Thyroid gland (tissue), 4 donors: ENCODE data around the gene MPPED2. TPM values are rescaled to one million over a fixed set of nuclear protein-coding genes. Genes with fewer than 3 reads are reported as not detected.

Experiments used
- DNase-seq, 2 donors: peaks; one replicate each; pipeline ENCODE4 v3.0.0-alpha.2; 2019
- H3K27ac ChIP-seq, 3 donors: fragments of 200-600 bp; sonication (generic); 1 replicate in 2 of 3; 2 replicates in 1 of 3; pipeline ENCODE4 v1.5.1; 2016 to 2019; ENCODE audit warnings: mild to moderate bottlenecking in 1 of 3, moderate library complexity in 1 of 3
- H3K27me3 ChIP-seq: fragments of 200-600 bp; sonication (generic); one replicate; pipeline ENCODE4 v1.5.1; 2019
- H3K36me3 ChIP-seq, 2 donors: fragments of 200-600 bp; sonication (generic); one replicate each; pipeline ENCODE4 v1.5.1; 2016 to 2019
- H3K4me1 ChIP-seq, 2 donors: fragments of 200-600 bp; sonication (generic); one replicate each; pipeline ENCODE4 v1.5.1; 2017 to 2019
- H3K4me3 ChIP-seq, 3 donors: fragments of 200-600 bp; sonication (generic); replicated peaks in 1 of 3; 1 replicate in 2 of 3; 2 replicates in 1 of 3; pipeline ENCODE4 v1.5.1; 2016; ENCODE audit warnings: mild to moderate bottlenecking in 1 of 3
- H3K9me3 ChIP-seq: fragments of 200-600 bp; sonication (generic); one replicate; pipeline ENCODE4 v1.5.1; 2017
- CTCF ChIP-seq, 6 experiments: fragments of 200-600 bp in 3 of 6; fragments of 450-650 bp in 3 of 6; sonication (generic) in 3 of 6; IDR thresholded peaks; one replicate each; pipeline ENCODE4 v1.5.1; 2016 to 2019; ENCODE audit warnings: antibody characterized with exemption in 6 of 6, mild to moderate bottlenecking in 2 of 6, inconsistent platforms in 1 of 6, moderate library complexity in 1 of 6
- POLR2A ChIP-seq, 2 donors: fragments of 450-650 bp; IDR thresholded peaks; one replicate each; pipeline ENCODE4 v1.6.1; 2017; ENCODE audit warnings: antibody characterized with exemption in 2 of 2, mild to moderate bottlenecking in 2 of 2, moderate library complexity in 1 of 2
- WGBS, 2 donors: methylation state at CpG; one replicate each; pipeline ENCODE4 v1.1.5; 2017; 5-methylcytosine and 5-hydroxymethylcytosine counted together
- intact Hi-C: fragments of 100-400 bp; cut with DNase I; formaldehyde crosslinking; loops from one replicate; pipeline ENCODE4 v1.15.1; 2023
- total RNA-seq, 4 donors: library from RNA; depleted of rRNA; stranded (reverse); fragments of >200 nt; gene quantifications; one replicate each; pipeline ENCODE4 v1.2.3, GENCODE V29; 2016

MPPED2 gene
- total RNA-seq, 4 donors from 2014 or later = 35.5 to 103 (median 75.0) TPM

DNA sequence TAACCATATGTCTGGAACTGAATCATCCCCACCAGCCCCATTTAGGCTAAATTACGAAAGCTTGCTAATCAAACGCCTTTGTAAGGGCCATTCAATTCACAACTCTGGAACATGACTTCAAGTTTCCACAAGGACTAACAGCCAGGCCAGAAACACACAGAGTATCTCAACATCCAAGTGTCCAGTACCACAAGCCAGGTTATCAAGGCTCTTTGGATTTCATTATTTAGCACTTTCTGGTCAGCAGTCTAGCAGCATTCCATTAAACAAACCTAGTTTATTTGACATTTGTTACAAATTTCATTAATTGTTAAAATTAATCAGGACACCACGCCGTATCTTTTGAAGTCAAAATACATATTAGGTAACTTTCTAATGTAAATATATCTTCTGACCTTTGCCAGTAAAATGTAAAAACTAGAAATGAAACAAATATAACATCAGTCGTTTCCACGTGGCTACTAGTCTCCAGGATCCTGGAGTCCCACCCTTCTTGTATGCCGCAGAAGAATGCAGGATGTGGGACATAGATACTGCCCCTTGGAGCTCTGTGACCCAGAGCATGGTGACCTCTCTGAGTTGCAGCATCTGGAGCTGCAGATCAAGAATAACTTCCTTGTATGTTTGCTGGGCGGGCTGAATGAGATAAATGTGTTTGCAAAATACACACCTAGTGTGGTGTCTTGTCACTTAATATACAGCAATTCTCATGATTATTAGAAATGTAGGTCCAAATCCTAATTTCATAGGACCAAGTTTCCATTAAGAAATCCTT is 64.7 kb downstream of the MPPED2 start:
- Histone ChIP-seq H3K9me3 (no peaks in the 10 kb centered on the region), H3K4me1 (peaks cover 41 to 43% of the 10 kb centered on the region in 2 donors), H3K27ac (peak overlapping the region in 1 of 3 donors; percentile 2), H3K4me3 (no peak overlapping the region), H3K27me3 (no peaks in the 10 kb centered on the region), H3K36me3 (no peaks in the 10 kb centered on the region)
- TF ChIP-seq CTCF (IDR thresholded peaks at IDR 0.05) (no peak), POLR2A (IDR thresholded peaks at IDR 0.05) (no peak)
- no peak for DNase-seq
- WGBS, 2 donors = 78 to 84% methylated on average over 8 of the region's 8 CpGs
- intact Hi-C loops = no loop called here

GRCh38 chr11:30513087-30513486 is 73.1 kb downstream of the MPPED2 start:
- DNase-seq = no peak
- Histone ChIP-seq H3K4me1 (peaks cover 38 to 41% of the 10 kb centered on the region in 2 donors), H3K4me3 (no peak overlapping the region), H3K27me3 (no peaks in the 10 kb centered on the region), H3K9me3 (no peaks in the 10 kb centered on the region), H3K36me3 (no peaks in the 10 kb centered on the region), H3K27ac (no peak overlapping the region)
- intact Hi-C loops = no loop called here
- TF ChIP-seq POLR2A (IDR thresholded peaks at IDR 0.05) (no peak), CTCF (IDR thresholded peaks at IDR 0.05) (no peak)
- 90 to 92% methylated on average over 1 of the region's 1 CpG for WGBS, 2 donors

DNA sequence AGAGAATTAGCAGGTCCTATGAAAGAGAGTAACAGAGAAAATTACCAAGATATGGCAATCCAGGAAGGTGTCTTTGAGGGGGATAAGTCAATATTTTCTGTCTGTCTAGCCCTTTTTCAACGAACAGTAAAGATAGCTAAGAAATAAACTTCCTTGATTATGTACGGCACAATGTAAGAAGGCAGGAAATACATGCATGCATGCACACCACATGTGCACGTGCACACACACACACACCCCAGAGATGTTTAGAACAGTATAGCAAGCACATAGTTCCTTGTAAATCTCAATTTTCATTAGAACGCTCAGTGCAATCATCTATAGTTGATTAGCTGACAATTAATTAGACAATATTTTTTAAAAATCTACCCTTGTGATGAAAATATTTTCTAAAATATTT is 74.7 kb downstream of the MPPED2 start:
- H3K27me3 ChIP-seq = no peaks in the 10 kb centered on the region
- peaks cover 24 to 31% of the 10 kb centered on the region in 2 donors for H3K4me1 ChIP-seq
- H3K27ac ChIP-seq = no peak overlapping the region
- DNase-seq = no peak
- TF ChIP-seq CTCF (IDR thresholded peaks at IDR 0.05) (no peak), POLR2A (IDR thresholded peaks at IDR 0.05) (no peak)
- no peaks in the 10 kb centered on the region for H3K9me3 ChIP-seq
- intact Hi-C loops = no loop called here
- no peak overlapping the region for H3K4me3 ChIP-seq
- no peaks in the 10 kb centered on the region for H3K36me3 ChIP-seq
- 87 to 92% methylated on average over 4 of the region's 4 CpGs for WGBS, 2 donors

DNA sequence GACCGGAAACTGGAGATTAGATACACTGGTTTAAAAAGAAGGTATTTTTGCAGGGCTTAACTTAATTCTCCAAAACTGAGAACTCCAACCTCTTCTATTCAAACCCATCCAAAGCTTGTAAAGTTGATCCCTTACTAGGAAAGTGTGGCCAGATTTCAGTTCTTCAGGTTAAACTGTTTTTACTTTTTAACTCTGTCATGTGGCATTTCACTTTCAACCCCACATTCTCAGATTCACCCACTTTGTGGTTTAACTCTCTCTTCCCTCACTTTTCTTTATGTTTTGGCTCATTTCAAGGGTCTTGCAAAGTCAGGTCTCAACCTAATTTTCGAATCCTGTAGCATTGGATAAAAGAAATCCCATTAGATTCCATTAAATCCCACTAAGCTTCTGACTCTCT is 75.4 kb downstream of the MPPED2 start:
- no peaks in the 10 kb centered on the region for H3K27me3 ChIP-seq
- no peak for DNase-seq
- no peak overlapping the region for H3K27ac ChIP-seq
- intact Hi-C loops = no loop called here
- no peaks in the 10 kb centered on the region for H3K36me3 ChIP-seq
- no peak for TF ChIP-seq CTCF (IDR thresholded peaks at IDR 0.05)
- no peak for TF ChIP-seq POLR2A (IDR thresholded peaks at IDR 0.05)
- no peaks in the 10 kb centered on the region for H3K9me3 ChIP-seq
- WGBS, 2 donors = 90 to 95% methylated on average over 2 of the region's 2 CpGs
- no peak overlapping the region for H3K4me3 ChIP-seq
- H3K4me1 ChIP-seq = peaks cover 17 to 25% of the 10 kb centered on the region in 2 donors

DNA sequence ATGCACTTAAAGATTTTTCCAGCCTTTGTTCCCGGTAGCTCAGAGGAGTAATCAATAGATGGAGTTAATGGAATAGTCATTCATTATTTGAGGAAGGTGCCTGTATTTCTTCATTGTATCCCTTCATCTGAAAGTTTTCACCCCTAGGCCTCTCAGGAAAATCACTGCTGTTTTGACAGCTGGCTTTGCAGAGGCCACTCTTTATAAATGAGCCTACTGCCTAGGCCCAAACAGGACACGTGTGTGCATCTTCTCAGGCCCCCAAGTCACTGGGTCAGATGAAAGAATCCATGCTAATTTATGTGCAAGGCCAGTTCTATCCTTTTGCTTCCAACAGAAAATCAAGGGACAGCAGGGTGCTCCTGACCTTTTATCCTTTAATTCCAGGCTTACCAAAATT is 76.8 kb downstream of the MPPED2 start:
- no peak for TF ChIP-seq POLR2A (IDR thresholded peaks at IDR 0.05)
- no peak for TF ChIP-seq CTCF (IDR thresholded peaks at IDR 0.05)
- 87 to 91% methylated on average over 2 of the region's 2 CpGs for WGBS, 2 donors

More for the DNA sequence above, 76.8 kb downstream of the MPPED2 start:
- Histone ChIP-seq H3K27ac (peak overlapping the region in 1 of 3 donors; percentile 26), H3K4me1 (peaks cover 14 to 19% of the 10 kb centered on the region in 2 donors), H3K4me3 (no peak overlapping the region), H3K9me3 (no peaks in the 10 kb centered on the region), H3K27me3 (no peaks in the 10 kb centered on the region), H3K36me3 (no peaks in the 10 kb centered on the region)
- no peak for DNase-seq
- intact Hi-C loops = no loop called here
